ENCODE data around the gene KBTBD4.
A peak's percentile ranks its signal among the peaks of the same experiment; 100 is the strongest.
"Not testable (repeated sequence)": the region's sequence is repeated elsewhere in the genome, so short reads cannot be mapped to it uniquely, and the experiment has no call there.

The KBTBD4 gene

GRCh38 chr11:47527186-47527585 lies 51.6 kb downstream of the KBTBD4 start:
- Histone ChIP-seq H3K27ac (peak overlapping the region in 1 of 2 donors; percentile 17), H3K36me3 (no peaks in the 10 kb centered on the region), H3K4me1 (peaks cover 7 to 71% (median 37%) of the 10 kb centered on the region in 4 donors)

GRCh38 chr11:47526032-47526431 lies 52.7 kb downstream of the KBTBD4 start:
- Histone ChIP-seq H3K27ac (peak overlapping the region; percentile 76 to 78), H3K4me1 (peaks cover 6 to 71% (median 40%) of the 10 kb centered on the region in 4 donors)

More at GRCh38 chr11:47527186-47527585, 51.6 kb downstream of the KBTBD4 start:
- no peak for DNase-seq
- no peak for TF ChIP-seq CTCF (IDR thresholded peaks at IDR 0.05)
- intact Hi-C loops (cut with DNase I; ENCODE audit: low total_unique reads): no loop called here
- Histone ChIP-seq H3K27me3 (no peaks in the 10 kb centered on the region), H3K9me3 (no peaks in the 10 kb centered on the region), H3K4me3 (no peak overlapping the region)

GRCh38 chr11:47524291-47524874 lies 54.4 kb downstream of the KBTBD4 start:
- peak in 1 of 2 donors; percentile 79 for DNase-seq
- intact Hi-C loops (cut with DNase I; ENCODE audit: low total_unique reads): no loop called here
- Histone ChIP-seq H3K36me3 (no peaks in the 10 kb centered on the region), H3K4me1 (peaks cover 0 to 76% (median 49%) of the 10 kb centered on the region in 4 donors), H3K27ac (peak overlapping the region; percentile 76 to 78), H3K9me3 (no peaks in the 10 kb centered on the region), H3K27me3 (no peaks in the 10 kb centered on the region), H3K4me3 (peak overlapping the region; percentile 24 to 35)
- TF ChIP-seq CTCF (IDR thresholded peaks at IDR 0.05): no peak

More at GRCh38 chr11:47526032-47526431, 52.7 kb downstream of the KBTBD4 start:
- DNase-seq; intact Hi-C loops (cut with DNase I; ENCODE audit: low total_unique reads); H3K4me3 ChIP-seq; H3K27me3 ChIP-seq; H3K9me3 ChIP-seq; H3K36me3 ChIP-seq: not testable (repeated sequence)

- no peaks in the 10 kb centered on the region for H3K27me3 ChIP-seq
- peak overlapping the region; percentile 76 to 78 for H3K27ac ChIP-seq
- peak in 1 of 2 donors; percentile 71 for DNase-seq
- TF ChIP-seq CTCF (IDR thresholded peaks at IDR 0.05): no peak
- H3K4me1 ChIP-seq: peaks cover 0 to 83% (median 53%) of the 10 kb centered on the region in 4 donors
- H3K9me3 ChIP-seq: no peaks in the 10 kb centered on the region
- peak overlapping the region; percentile 24 to 35 for H3K4me3 ChIP-seq
- intact Hi-C loops (cut with DNase I; ENCODE audit: low total_unique reads): no loop called here
- H3K36me3 ChIP-seq: no peaks in the 10 kb centered on the region
These were observed 55.1 kb downstream of the KBTBD4 start for GRCh38 chr11:47523490-47524225.
